PC-3 (cell line): Measurements from ENCODE around the gene TSPAN9.

ENCODE experiments used
- CTCF ChIP-seq: fragments of 300-600 bp; sonication (generic); conservative IDR thresholded peaks from 2 replicates; pipeline ENCODE4 v1.5.1; 2017; ENCODE audit warnings: antibody characterized with exemption, low read depth, mild to moderate bottlenecking, low read length
- EZH2 ChIP-seq: fragments of 300-600 bp; sonication (generic); IDR thresholded peaks from one replicate; pipeline ENCODE4 v1.6.1; 2017; ENCODE audit warnings: antibody characterized with exemption, mild to moderate bottlenecking, low read length; ENCODE audit not compliant: unreplicated experiment
- EZH2phosphoT487 ChIP-seq: fragments of 300-600 bp; sonication (generic); IDR thresholded peaks from 2 replicates; pipeline ENCODE4 v1.6.1; 2018; ENCODE audit warnings: mild to moderate bottlenecking, antibody characterized with exemption, low read length, borderline replicate concordance

GRCh38 chr12:3076730-3077571 lies at the start of gene TSPAN9:
- TF ChIP-seq EZH2: no peak
- TF ChIP-seq CTCF: no peak
- no peak for TF ChIP-seq EZH2phosphoT487
